ENCODE measurements around the gene ZNF831. TPM values are rescaled to one million over a fixed set of nuclear protein-coding genes. Genes with fewer than 3 reads are reported as not detected.

Gene ZNF831
- total and polyA plus RNA-seq, 9 donors = 0.05 to 0.36 (median 0.15) TPM; not detected in 1

DNA sequence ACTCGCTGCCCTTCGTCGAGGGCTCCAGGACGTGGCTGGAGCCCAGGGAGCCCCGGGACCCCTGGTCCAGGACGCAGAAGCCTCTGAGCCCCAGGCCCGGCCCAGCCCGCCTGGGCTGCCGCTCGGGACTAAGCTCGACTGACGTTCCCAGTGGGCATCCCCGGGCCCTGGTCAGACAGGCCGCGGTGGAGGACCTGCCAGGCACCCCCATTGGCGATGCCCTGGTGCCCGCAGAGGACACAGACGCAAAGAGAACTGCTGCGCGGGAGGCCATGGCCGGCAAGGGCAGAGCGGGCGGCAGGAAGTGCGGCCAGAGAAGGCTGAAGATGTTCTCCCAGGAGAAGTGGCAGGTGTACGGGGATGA is 28.9 kb downstream of the ZNF831 start:
- no peak for TF ChIP-seq EP300 (IDR thresholded peaks at IDR 0.05)
- TF ChIP-seq POLR2A (IDR thresholded peaks at IDR 0.05) = no peak
- TF ChIP-seq, protein P1, sequence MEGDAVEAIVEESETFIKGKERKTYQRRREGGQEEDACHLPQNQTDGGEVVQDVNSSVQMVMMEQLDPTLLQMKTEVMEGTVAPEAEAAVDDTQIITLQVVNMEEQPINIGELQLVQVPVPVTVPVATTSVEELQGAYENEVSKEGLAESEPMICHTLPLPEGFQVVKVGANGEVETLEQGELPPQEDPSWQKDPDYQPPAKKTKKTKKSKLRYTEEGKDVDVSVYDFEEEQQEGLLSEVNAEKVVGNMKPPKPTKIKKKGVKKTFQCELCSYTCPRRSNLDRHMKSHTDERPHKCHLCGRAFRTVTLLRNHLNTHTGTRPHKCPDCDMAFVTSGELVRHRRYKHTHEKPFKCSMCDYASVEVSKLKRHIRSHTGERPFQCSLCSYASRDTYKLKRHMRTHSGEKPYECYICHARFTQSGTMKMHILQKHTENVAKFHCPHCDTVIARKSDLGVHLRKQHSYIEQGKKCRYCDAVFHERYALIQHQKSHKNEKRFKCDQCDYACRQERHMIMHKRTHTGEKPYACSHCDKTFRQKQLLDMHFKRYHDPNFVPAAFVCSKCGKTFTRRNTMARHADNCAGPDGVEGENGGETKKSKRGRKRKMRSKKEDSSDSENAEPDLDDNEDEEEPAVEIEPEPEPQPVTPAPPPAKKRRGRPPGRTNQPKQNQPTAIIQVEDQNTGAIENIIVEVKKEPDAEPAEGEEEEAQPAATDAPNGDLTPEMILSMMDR (IDR thresholded peaks at IDR 0.05) = no peak
- 88 to 94% (median 91%) methylated on average over 25 of the region's 25 CpGs for WGBS, 3 donors
- H3K9me3 ChIP-seq = no peaks in the 10 kb centered on the region

DNA sequence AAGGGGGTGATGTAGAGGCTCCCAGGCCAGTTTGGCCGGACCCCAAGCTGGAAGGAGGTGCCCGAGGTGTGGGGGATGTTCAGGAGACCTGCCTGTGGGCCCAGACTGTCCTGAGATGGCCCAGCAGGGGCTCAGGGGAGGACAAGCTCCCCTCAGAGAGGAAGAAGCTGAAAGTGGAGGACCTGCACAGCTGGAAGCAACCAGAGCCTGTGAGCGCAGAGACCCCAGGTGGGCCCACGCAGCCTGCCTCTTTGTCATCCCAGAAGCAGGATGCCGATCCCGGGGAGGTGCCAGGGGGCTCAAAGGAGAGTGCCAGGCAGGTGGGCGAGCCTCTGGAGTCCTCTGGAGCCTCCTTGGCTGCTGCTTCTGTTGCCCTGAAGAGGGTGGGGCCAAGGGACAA is 29.7 kb downstream of the ZNF831 start:
- TF ChIP-seq EP300 (IDR thresholded peaks at IDR 0.05) (no peak), POLR2A (IDR thresholded peaks at IDR 0.05) (no peak)
- TF ChIP-seq, protein P1 (IDR thresholded peaks at IDR 0.05) = no peak

More for the DNA sequence above, 28.9 kb downstream of the ZNF831 start:
- Histone ChIP-seq H3K27ac (no peak overlapping the region), H3K27me3 (no peaks in the 10 kb centered on the region), H3K4me1 (ENCODE audit: insufficient read depth) (no peaks in the 10 kb centered on the region), H3K36me3 (no peaks in the 10 kb centered on the region), H3K4me3 (no peak overlapping the region)
- DNase-seq = no peak
- intact Hi-C loops (cut with DNase I) = no loop called here

DNA sequence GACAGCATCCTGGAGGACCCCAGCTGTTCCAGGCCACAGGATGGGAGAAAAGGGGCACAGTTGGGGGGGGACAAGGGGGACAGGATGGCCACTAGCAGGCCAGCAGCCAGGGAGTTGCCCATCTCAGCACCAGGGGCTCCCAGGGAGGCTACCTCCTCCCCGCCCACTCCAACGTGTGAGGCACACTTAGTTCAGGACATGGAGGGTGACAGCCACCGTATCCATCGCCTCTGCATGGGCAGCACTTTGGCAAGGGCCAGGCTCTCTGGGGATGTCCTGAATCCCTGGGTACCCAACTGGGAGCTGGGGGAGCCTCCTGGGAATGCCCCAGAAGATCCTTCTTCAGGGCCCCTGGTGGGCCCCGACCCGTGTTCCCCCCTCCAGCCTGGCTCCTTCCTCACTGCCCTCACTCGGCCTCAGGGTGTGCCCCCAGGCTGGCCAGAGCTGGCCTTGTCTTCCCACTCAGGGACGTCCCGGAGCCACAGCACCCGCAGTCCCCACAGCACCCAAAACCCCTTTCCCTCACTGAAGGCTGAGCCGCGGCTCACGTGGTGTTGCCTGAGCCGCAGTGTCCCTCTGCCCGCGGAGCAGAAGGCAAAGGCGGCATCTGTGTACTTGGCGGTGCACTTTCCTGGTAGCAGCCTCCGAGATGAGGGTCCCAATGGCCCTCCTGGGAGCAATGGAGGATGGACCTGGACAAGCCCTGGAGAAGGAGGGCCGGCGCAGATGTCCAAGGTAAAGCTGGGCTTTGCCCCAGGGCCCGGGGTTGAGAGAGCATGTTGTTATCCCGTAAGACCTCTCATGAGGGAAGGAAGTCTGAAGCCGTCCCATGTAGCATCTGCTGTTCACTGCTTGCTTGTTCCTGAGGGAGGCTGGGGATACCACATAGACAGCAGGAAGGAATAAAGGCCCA is 30.7 kb downstream of the ZNF831 start:
- TF ChIP-seq POLR2A (IDR thresholded peaks at IDR 0.05) (no peak), EP300 (IDR thresholded peaks at IDR 0.05) (no peak)
- TF ChIP-seq, protein P1 (IDR thresholded peaks at IDR 0.05) = no peak
- WGBS, 3 donors = 87 to 89% (median 88%) methylated on average over 23 to 24 of the region's 24 CpGs
- H3K9me3 ChIP-seq = no peaks in the 10 kb centered on the region
- no peaks in the 10 kb centered on the region for H3K4me1 ChIP-seq (ENCODE audit: insufficient read depth)
- no peak overlapping the region for H3K4me3 ChIP-seq
- H3K27me3 ChIP-seq = no peaks in the 10 kb centered on the region
- intact Hi-C loops (cut with DNase I) = no loop called here
- no peak for DNase-seq
- no peak overlapping the region for H3K27ac ChIP-seq
- H3K36me3 ChIP-seq = no peaks in the 10 kb centered on the region

More for the DNA sequence above, 29.7 kb downstream of the ZNF831 start:
- Histone ChIP-seq H3K27ac (no peak overlapping the region), H3K27me3 (no peaks in the 10 kb centered on the region), H3K9me3 (no peaks in the 10 kb centered on the region), H3K4me3 (no peak overlapping the region), H3K36me3 (no peaks in the 10 kb centered on the region), H3K4me1 (ENCODE audit: insufficient read depth) (no peaks in the 10 kb centered on the region)
- DNase-seq = no peak
- intact Hi-C loops (cut with DNase I) = no loop called here
- WGBS, 3 donors = 72 to 79% (median 74%) methylated on average over 7 of the region's 7 CpGs

DNA sequence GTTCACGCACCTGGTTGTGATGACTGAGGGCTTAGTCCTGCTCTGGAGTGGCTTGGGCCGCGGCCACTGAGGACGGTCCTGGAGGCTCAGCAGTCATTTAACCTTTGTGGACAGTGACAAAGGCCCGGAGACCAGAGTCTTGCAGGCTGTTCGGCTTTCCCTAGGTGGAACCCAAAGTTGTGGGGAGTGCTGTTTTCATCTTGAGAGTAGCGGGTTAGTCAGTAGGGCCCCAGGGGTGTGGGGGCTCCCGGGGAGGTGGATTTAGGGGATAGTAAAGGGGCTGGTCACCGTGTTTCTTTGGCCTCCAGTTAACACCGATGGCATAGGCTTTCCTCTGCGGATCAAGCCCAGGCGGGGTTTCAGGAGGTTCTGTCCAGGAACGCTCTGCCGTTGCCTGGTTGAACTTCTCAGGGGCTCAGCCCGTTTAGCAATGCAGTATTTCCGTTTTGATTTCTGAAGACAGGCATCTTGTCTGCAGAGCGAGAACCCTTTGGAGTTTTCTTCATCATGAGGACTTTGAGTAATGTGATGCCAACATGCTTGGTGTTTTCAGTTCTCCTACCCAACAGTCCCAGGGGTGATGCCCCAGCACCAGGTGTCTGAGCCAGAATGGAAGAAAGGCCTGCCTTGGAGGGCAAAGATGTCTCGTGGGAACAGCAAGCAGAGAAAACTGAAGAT is 31.8 kb downstream of the ZNF831 start:
- H3K9me3 ChIP-seq = no peaks in the 10 kb centered on the region
- TF ChIP-seq, protein P1 (IDR thresholded peaks at IDR 0.05) = no peak
- DNase-seq = no peak
- H3K4me3 ChIP-seq = no peak overlapping the region
- H3K36me3 ChIP-seq = no peaks in the 10 kb centered on the region
- H3K27me3 ChIP-seq = no peaks in the 10 kb centered on the region
- WGBS, 3 donors = 85 to 87% (median 86%) methylated on average over 18 of the region's 18 CpGs
- intact Hi-C loops (cut with DNase I) = no loop called here
- H3K4me1 ChIP-seq (ENCODE audit: insufficient read depth) = no peaks in the 10 kb centered on the region
- no peak overlapping the region for H3K27ac ChIP-seq

All from ovary (tissue), 9 donors.